ENCODE results near the gene NAA25. TPM values are rescaled to one million over a fixed set of nuclear protein-coding genes. Genes with fewer than 3 reads are reported as not detected.
"Not testable (repeated sequence)": the region's sequence is repeated elsewhere in the genome, so short reads cannot be mapped to it uniquely, and the experiment has no call there.

The NAA25 gene
- total RNA-seq, 1 donor from 2014 or later: 22.9 TPM

- H3K4me3 ChIP-seq (ENCODE audit: low read depth, low read length): no peak overlapping the region
- no peak for TF ChIP-seq CTCF (IDR thresholded peaks at IDR 0.05; ENCODE audit: insufficient read depth, low read length, severe bottlenecking)
- no peak for DNase-seq (ENCODE audit: low read depth)
- no peaks in the 10 kb centered on the region for H3K27me3 ChIP-seq (ENCODE audit: control insufficient read depth, insufficient read depth, low read length)
- no peak for FAIRE-seq
- peaks cover 3% of the 10 kb centered on the region for H3K36me3 ChIP-seq (ENCODE audit: control insufficient read depth, insufficient read depth, low read length)
These were observed 4.7 kb downstream of the NAA25 start for GRCh38 chr12:112103758-112104503.

- H3K36me3 ChIP-seq (ENCODE audit: control insufficient read depth, insufficient read depth, low read length); FAIRE-seq; DNase-seq (ENCODE audit: low read depth); H3K4me3 ChIP-seq (ENCODE audit: low read depth, low read length); H3K27me3 ChIP-seq (ENCODE audit: control insufficient read depth, insufficient read depth, low read length): not testable (repeated sequence)
These were observed 5.8 kb downstream of the NAA25 start for GRCh38 chr12:112102746-112103145.

GRCh38 chr12:112102127-112102526, 6.5 kb downstream of the NAA25 start:
- Histone ChIP-seq H3K4me3 (ENCODE audit: low read depth, low read length) (no peak overlapping the region), H3K27me3 (ENCODE audit: control insufficient read depth, insufficient read depth, low read length) (no peaks in the 10 kb centered on the region), H3K36me3 (ENCODE audit: control insufficient read depth, insufficient read depth, low read length) (peaks cover 5% of the 10 kb centered on the region)
- FAIRE-seq: no peak
- DNase-seq (ENCODE audit: low read depth): no peak
- no peak for TF ChIP-seq CTCF (IDR thresholded peaks at IDR 0.05; ENCODE audit: insufficient read depth, low read length, severe bottlenecking)

- FAIRE-seq; H3K4me3 ChIP-seq (ENCODE audit: low read depth, low read length); DNase-seq (ENCODE audit: low read depth); H3K36me3 ChIP-seq (ENCODE audit: control insufficient read depth, insufficient read depth, low read length); H3K27me3 ChIP-seq (ENCODE audit: control insufficient read depth, insufficient read depth, low read length): not testable (repeated sequence)
These were observed 8.1 kb downstream of the NAA25 start for GRCh38 chr12:112100500-112100899.

- TF ChIP-seq CTCF (IDR thresholded peaks at IDR 0.05; ENCODE audit: insufficient read depth, low read length, severe bottlenecking): no peak
- FAIRE-seq (no peak), DNase-seq (ENCODE audit: low read depth) (peak; percentile 46)
- Histone ChIP-seq H3K27me3 (ENCODE audit: control insufficient read depth, insufficient read depth, low read length) (no peaks in the 10 kb centered on the region), H3K4me3 (ENCODE audit: low read depth, low read length) (no peak overlapping the region), H3K36me3 (ENCODE audit: control insufficient read depth, insufficient read depth, low read length) (peaks cover 5% of the 10 kb centered on the region)
These were observed 10.9 kb downstream of the NAA25 start for GRCh38 chr12:112097641-112098040.

- peak; percentile 98 for DNase-seq (ENCODE audit: low read depth)
These were observed 11.9 kb downstream of the NAA25 start for GRCh38 chr12:112096667-112097066.

More at GRCh38 chr12:112096667-112097066, 11.9 kb downstream of the NAA25 start:
- no peak overlapping the region for H3K4me3 ChIP-seq (ENCODE audit: low read depth, low read length)
- TF ChIP-seq CTCF (IDR thresholded peaks at IDR 0.05; ENCODE audit: insufficient read depth, low read length, severe bottlenecking): no peak
- H3K36me3 ChIP-seq (ENCODE audit: control insufficient read depth, insufficient read depth, low read length): peaks cover 3% of the 10 kb centered on the region
- no peaks in the 10 kb centered on the region for H3K27me3 ChIP-seq (ENCODE audit: control insufficient read depth, insufficient read depth, low read length)
- no peak for FAIRE-seq
